ENCODE measurements around the gene ZNF524.
A peak's percentile ranks its signal among the peaks of the same experiment; 100 is the strongest.

Gene ZNF524

DNA sequence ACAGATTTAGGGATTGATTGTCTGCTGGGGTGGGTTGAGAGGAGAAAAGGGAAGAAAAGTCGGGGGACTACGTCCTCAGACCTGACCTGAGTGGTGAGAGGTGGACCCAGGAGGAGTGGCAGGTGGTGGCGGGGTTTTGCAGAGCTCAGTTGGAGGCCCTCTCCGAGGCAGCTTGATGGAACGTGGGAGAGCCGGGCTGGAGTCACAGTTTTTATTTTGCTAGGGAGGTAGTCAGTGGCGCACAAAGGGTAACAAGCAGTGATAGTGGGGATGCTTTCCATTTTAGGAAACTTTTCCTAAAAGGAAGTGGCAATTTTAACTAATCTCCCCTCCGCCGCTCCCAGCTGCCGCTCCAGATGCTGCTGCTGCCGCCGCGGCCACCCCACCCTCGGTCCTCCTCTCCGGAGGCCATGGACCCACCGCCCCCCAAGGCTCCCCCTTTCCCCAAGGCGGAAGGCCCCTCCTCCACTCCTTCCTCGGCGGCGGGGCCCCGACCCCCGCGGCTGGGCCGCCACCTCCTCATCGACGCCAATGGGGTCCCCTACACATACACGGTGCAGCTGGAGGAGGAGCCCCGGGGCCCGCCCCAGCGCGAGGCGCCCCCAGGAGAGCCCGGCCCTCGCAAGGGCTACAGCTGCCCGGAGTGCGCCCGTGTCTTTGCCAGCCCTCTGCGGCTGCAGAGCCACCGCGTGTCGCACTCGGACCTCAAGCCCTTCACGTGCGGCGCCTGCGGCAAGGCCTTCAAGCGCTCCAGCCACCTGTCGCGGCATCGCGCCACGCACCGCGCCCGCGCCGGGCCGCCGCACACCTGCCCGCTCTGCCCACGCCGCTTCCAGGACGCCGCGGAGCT is 42.3 kb downstream of the ZNF524 start:
- DNase-seq (ENCODE audit: low spot score), result no peak

DNA sequence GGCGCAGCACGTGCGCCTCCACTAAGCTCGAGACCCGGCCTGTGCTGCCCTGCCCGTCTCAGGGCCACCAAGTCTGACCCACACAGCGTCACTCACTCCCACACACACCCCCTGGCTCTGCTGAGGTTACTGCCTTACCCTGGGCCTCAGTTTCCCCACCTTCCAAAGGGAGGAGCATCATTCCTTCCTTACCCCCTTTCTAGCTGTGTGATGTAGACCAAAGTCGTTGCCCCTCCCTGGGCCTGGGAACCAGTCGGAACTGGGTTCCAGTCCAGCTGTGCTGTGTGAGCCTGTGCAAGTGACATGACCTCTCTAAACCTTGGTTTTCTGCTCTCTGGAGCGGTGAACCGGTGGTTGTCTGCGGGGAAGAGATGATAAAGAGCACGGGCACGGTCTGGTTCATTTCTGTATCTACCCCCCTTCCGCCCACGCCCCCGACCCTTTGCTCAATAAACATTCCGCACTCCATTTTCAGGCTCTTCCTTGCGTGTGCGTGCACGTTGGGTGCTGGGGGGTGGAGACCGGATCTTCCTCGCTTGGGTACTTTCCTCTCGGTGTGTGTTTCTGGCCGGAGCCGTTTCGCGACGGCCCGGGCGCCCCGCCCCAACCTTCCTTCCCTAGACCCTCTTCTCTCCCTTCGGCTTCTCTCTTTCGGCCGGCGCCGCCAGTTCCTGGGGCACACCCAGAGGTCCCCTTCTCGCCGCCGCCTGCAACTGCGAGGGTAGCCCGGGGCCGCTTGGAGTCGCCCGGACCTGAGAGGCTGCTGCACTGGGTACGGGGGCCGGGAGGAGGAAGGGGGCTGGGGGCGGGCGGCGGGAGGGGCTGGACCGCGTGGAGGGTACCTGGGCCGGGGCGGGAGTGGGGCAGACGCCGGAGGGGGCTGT is 43.2 kb downstream of the ZNF524 start, which contains the start of gene ZNF581:
Gene ZNF581 (plus strand): TSS at position 647 of the 884 bp plus-strand sequence. CDS start 923 bp downstream, outside the sequence.
- peak; percentile 76 for DNase-seq (ENCODE audit: low spot score)

DNA sequence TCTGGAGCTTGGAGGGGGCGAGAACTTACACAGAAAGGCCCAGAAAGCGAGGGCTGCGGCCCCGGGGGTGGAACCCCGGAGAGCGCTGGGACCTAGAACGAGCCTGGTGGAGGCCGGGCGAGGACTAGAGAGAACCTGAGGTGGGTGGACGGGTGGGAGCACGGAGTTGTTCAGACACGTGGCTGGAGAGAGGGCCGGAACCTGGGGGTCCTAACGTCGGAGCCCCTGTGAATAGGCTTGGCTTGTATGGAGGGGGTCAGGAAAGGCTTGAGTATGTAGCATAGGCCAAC is 43.7 kb downstream of the ZNF524 start:
- DNase-seq (ENCODE audit: low spot score), result no peak

DNA sequence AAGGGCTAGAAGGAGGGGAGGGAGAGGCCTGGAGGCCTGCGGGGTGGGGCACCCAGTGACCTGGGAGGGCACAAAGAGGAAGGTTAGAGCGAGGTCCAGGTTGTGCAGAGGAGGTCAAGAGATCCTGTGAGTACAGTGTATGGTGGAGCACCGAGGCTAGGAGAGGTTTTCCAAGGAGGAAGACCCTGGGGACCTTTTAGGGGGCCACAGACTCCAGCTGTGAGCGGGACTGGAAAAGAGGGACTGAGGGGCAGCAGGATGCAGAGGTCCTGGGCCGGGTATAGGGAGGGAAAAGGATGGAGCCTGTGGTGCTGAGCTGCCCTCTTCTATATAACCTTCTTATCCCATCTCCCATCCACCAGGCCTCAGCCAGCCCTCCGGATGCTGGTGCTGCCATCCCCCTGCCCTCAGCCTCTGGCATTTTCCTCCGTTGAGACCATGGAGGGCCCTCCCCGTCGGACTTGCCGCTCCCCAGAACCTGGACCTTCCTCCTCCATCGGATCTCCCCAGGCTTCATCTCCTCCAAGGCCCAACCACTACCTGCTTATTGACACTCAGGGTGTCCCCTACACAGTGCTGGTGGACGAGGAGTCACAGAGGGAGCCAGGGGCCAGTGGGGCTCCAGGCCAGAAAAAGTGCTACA is 44.2 kb downstream of the ZNF524 start:
- no peak for DNase-seq (ENCODE audit: low spot score)

DNA sequence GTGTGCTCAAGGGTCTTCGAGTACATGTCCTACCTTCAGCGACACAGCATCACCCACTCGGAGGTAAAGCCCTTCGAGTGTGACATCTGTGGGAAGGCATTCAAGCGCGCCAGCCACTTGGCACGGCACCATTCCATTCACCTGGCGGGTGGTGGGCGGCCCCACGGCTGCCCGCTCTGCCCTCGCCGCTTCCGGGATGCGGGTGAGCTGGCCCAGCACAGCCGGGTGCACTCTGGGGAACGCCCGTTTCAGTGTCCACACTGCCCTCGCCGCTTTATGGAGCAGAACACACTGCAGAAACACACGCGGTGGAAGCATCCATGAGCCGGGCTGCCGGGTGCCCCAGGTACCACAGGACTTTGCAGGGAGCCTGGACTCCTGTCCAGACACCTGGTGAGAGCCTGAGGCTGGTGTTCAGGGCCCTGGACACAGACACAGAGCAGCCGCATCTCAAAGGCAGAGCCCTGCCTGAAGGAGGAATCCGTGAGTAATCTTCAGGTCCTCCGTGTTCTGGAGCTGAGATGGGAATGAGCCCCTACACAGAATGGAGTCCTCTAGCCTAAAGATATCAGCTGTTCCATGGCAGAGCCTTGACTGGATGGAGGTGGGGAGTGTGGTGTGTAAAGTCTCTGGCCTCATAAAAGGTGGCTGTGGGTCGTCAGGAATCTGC is 44.9 kb downstream of the ZNF524 start:
- no peak for DNase-seq (ENCODE audit: low spot score)

DNA sequence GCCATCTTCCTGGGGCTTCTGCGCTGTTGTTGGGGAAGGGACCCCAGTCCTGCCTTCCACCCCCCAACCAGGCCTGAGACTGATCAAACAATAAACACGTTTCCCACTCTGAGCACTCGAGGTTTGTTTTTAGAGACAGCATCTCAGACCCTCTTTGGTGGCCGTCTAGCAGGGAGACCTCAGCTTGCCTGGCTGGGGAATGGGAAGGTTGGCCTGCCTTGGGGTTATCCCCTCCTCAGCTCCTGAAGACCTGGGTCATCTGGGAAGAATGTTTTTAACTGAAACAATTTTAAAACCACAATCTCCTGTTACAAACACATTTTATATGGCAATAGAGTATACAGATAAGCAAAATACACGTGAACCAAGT is 45.4 kb downstream of the ZNF524 start:
- DNase-seq (ENCODE audit: low spot score), result no peak

DNA sequence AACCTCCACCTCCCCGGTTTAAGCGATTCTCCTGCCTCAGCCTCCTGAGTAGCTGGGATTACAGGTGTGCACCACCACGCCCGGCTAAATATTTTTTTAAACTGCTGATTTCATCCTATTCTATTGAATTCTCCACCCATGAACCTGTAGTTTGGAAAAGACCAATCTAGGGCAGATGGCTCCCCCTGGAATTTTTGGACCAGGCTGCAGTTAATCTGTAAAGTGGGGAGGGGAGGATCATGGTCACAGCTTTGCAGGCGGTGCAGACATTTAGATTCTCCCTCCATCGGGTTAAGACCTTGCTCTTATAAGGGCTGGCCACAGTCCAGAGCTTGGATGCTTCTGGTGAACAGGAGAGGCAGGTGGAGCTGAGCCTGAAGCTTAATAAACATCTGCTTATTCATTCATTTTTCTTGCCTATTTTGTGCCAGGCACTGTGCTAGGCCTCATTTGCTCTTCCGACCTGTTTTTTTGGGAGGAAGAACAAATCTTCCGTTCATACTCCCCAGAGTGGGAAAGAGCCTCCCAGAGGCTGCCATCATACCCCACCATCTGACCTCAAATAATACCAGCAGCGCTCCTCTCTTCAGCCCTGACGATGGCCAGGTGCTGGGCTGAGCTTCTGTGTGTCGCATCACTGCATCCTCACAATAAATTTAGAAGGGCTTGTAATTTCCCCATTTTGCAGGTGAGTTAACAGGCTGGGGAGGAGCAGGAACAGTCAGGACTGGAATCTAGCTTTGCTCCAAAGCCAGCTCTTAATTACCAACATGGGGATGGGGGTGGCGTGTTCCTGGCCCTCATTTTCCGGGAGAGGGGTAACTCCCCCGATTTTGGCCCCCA is 47.0 kb downstream of the ZNF524 start:
- no peak for DNase-seq (ENCODE audit: low spot score)

DNA sequence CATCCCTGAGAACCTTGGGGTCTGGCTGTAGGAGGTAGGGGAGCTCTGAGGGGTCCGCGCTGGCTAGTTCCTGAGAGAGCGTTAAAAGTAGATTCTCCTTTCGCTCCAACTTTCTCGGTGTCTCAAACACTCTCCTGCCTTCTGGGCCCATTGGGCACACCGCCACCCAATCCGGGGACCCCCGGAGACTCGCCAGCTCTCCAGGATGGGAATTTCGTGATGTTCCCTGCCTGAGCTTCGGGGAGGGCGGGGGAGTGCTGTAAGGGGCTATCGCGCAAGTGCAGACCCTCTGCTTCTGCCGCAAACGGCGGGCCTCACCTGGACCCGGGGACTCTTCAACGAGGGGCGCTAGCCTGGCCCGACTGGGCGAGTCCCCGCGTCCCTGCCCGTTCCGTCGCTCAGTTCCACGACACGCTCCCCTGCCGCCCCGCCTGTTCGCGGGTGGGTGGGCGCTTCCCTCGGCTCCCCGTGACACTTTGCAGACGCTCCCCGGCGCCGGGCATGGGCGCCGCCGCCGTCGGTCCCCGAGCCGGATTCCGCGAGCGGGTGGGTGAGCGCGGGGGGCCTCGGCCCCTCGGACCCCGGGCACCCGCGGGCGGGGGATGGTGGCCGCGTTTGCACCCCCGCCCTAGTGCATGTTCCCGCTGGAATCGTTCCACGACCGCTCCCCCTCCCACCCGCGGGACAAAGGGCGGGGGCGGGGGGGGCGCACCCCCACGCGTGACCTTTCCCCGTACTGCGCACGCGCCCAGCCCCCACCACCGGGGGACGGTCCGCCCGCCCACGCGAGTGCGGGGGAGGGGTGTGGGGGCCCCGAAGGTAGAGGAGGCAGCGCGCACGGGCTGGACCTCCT is 47.9 kb downstream of the ZNF524 start, which contains the start of gene CCDC106:
Gene CCDC106 (plus strand): TSS at position 481 of the 853 bp plus-strand sequence. CDS start 835 bp downstream, outside the sequence.
- peak; percentile 34 for DNase-seq (ENCODE audit: low spot score)

DNA sequence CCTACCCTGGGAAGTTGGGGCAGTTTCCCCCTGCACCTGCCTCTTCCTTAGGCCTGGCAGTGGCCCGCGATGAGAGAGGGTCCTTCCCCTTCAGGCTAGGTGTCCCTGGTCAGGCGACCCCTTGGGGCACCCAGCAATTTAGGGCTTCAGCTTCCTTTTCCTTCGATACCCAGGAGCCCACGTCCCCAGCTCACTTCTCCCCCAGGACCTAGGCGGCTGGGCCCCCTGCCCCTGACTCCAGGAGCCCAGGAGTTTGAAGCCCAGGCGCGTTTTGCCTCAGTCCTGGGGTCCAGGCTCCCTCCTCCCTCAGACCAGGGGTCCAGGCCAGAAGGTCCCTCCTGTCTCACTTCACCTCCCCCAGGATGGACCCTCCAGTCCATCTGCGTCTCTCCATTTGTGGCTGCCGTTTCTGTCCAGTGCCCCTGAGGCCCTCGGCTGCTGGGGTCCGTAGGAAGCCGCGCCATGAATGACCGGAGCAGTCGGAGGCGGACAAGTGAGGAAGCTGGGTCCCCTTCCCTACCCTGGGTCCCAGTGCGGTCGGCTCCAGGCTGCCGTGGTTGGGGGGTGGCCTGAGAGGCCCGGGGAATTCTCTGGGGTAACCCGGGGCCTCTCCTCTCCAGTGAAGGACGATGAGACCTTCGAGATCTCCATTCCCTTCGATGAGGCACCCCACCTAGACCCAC is 48.6 kb downstream of the ZNF524 start:
- DNase-seq (ENCODE audit: low spot score), result no peak

DNA sequence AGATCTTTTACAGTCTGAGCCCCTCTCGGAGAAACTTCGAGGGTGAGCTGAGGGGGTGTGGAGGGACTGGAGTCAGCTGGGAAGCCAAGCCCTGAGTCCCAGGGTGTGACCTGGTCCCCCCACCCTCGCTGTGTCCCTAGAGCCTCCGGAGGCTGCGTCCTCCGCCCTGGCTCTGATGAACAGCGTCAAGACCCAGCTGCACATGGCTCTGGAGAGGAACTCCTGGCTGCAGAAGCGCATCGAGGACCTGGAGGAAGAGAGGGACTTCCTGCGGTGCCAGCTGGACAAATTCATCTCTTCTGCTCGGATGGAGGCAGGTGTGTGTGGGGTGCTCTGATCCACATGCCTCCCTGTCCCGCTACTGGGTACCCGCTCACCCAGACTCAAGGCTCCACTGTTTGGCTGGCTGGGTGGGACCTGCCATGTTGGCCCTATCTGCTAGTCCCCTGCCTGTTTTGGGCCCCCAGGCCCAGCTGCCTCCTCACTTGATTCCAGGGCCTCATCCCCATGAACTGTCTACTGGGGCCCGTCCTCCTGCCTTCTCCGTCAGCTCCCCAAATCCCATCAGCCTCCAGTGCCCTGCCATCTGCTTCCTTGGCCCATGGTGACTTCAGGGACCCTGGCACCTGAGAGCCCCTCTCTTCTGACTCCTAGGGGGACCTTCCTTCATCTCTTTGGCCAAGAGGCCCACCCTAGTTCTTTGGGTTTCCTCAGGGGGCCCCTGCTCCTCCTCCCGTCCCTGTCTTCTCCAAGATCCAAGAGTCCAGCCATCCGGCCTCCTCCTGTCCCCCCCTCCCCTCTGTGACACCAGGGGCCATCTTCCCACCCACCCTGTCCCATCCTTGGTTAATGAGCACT is 49.4 kb downstream of the ZNF524 start:
- DNase-seq (ENCODE audit: low spot score), result no peak

DNA sequence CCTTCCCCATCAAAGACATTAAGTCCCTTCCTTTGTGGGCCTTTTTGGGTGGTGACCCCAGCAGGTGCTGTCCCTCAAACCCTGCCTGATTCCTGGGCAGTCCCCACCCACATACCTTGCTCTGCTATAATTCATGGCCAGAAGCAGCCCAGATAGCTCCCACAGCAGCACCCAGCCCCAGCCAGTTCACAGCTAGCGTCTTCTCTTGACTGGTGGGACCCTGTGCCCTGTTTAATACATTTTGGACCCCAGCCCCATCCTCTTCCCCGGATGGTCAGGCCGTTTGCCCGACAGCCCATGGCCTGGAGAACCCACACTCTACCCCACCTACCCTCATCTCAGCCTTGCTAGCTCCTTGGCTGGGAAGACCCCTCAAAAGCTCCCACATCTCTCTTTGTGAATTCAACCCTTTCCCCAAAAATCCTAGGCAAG is 50.1 kb downstream of the ZNF524 start:
- DNase-seq (ENCODE audit: low spot score), result no peak

DNA sequence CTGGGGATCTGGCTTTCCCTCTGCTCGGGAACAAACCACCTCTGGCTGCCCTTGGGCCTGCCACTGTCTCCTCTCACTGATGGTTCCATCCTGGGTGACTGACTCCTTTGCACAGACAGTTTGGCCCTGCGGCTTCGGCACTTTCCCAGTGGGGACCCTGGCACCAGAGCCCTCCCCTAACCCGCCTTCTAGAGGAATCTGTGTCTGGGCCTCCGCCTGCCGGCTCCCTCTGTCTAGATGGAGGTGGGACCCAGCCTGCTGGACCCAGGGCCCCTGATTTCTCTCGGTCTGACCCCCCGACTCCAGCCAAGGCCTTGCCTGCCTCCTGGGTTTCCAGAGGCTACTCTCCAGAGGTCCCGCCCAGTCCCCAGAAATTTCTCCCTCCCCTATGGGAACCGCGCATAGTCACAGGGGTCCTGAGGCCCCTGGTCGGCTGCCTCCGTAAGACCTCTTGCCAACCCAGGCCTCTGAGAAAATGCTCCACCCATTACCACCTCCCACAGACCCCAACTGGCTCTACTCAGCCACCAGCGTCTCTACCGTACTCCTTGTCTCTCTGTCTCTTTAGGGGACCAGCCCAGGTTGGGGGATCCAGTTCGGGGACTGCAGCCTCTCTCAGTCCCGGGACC is 50.6 kb downstream of the ZNF524 start:
- no peak for DNase-seq (ENCODE audit: low spot score)

DNA sequence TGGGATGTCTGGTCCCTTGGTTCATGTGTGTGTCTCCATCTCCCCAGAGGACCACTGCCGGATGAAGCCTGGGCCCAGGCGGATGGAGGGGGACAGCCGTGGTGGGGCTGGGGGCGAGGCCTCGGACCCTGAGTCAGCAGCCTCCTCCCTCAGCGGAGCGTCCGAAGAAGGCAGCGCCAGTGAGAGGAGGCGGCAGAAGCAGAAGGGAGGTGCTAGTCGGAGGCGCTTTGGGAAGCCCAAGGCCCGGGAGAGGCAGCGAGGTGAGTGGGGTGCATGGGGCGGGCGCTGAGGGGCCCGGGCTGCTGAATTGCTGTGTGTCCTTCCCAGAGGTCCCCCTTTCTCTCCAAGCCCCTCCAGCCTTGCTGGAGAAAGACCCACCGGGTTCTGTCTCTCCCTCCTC is 51.1 kb downstream of the ZNF524 start:
- no peak for DNase-seq (ENCODE audit: low spot score)

DNA sequence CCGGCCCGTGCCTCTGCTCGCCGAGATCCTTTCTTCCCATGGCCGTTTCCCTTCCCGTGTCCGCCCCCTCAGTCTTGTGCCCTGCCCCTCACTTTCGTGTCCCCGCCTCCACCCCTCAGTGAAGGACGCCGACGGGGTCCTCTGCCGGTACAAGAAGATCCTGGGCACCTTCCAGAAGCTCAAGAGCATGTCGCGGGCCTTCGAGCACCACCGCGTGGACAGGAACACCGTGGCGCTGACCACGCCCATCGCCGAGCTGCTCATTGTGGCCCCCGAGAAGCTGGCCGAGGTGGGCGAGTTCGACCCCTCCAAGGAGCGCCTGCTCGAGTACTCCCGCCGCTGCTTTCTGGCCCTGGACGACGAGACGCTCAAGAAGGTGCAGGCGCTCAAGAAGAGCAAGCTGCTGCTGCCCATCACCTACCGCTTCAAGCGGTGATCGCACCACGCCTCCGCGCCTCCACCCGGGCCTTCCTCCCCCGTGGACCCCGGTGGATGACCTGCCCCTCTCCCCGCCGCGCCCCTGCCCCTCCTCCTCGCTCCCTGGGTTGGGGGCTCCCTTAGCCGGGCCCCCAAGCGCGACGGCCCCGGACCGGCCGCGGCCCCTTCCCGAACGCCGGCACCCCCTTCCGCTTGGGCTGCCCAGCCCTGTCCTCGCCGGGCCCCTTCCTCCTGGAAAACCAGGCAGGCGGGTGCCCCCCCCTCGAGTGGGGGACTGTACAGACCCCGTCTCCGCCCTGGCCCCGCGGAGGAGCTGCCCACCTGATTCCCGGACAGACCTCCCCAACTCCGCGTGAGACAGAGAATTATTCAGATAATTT is 52.4 kb downstream of the ZNF524 start:
- DNase-seq (ENCODE audit: low spot score), result no peak

Measured in CD4-positive, alpha-beta T cell treated with Interleukin-6 at 100 ng/mL for 8 hours (primary cell).